GM08714 (cell line): ENCODE results near the gene C6orf89.

Source experiments
- H3K4me3 ChIP-seq: fragments of 200-500 bp; sonication (Bioruptor generic); 2 replicates; pipeline ENCODE4 v1.5.1; 2014; ENCODE audit warnings: mild to moderate bottlenecking, low read length, inconsistent platforms
- ZNF274 ChIP-seq: IDR thresholded peaks from 2 replicates; pipeline ENCODE4 v1.6.1; 2012; ENCODE audit warnings: mild to moderate bottlenecking, low read depth, low read length

The C6orf89 gene

DNA sequence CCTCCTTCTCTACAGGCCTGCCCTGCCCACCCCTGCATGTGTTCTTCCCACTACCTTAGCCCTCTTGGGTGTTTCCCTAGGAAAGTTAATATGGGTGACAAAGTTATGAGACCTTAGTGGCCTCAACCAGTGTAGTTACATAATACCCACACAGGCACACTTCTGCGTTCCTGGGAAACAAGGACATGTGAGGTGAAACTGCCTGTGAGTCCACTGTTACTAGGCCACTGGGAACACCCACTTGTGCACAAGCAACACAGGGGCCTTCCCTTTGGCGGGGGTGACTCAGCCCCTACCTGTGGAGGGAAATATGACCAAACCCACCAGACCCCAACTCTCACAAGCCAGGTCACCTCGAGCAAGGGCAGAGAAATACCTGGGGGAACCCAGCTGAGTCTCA is 81.5 kb downstream of the C6orf89 start:
- no peak overlapping the region for H3K4me3 ChIP-seq
- no peak for TF ChIP-seq ZNF274

DNA sequence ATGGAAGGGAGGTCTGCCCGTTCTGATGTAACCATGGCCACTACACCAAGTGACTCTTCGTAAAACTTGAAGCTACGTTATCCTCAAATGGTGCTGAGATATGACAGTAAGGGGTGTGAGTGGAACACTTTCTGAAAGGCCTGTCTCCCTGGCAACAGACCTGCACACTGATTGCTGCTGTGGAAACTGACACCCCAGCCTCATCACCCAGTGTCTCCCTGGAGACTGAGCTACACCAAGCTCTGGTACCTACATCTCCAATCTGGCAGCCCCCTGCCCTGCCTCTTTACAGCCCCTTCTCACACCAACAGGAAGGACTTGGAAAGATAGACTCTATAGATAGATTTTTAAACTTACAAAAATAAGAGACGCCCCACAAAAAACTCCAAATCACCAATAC is 82.0 kb downstream of the C6orf89 start:
- no peak for TF ChIP-seq ZNF274
- H3K4me3 ChIP-seq, result no peak overlapping the region

- H3K4me3 ChIP-seq, result no peak overlapping the region
- no peak for TF ChIP-seq ZNF274
Observed at GRCh38 chr6:36968266-36968977, 82.7 kb downstream of the C6orf89 start.

- no peak overlapping the region for H3K4me3 ChIP-seq
- TF ChIP-seq ZNF274, result no peak
Observed at GRCh38 chr6:36969240-36969691, 83.5 kb downstream of the C6orf89 start.

GRCh38 chr6:36969988-36970891 is 84.5 kb downstream of the C6orf89 start:
- no peak overlapping the region for H3K4me3 ChIP-seq
- TF ChIP-seq ZNF274, result no peak

DNA sequence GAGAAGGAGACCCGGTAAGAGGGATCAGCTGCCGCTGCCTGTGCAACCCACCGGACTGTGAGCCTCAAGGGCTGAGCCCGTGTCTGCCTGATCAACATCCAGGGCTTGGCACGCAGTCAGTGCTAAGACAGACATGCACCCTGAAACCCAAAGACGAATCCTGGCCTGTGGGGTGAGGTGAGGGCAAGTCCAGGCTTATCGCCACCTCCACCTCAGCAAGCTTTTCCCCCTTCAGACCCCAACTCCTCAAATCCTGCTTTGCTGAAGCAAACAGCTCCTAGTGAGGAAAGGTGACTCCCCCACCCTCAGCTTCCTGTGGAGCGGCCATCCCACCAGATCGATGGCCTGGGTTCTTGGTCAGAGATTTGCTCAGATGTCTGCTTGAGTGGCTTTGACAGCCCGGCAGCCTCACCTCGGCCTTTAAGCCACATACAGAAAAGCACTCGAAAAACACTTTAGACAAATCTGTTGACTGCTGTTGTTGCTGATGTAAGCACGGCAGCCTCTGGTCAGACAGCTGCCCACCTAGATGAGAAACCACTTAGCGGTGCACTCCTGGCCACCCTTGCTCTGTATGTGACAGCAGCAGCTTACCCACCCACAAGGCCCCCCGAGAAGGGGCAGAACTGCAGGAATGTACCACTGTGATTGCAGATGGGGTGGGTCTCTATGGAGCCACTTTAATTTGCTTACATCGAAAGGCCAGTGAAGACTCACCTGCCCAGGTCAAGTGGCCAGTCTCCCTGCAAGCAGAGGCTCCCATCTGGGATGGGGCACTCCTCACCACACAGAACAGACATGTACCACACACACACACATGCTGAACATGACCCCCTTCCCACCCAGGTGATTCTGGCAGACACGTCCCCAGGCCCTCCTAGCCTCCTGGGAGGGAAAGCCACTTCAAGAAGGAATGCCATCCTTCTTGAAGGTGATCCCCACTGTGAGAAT is 85.4 kb downstream of the C6orf89 start:
- no peak overlapping the region for H3K4me3 ChIP-seq
- no peak for TF ChIP-seq ZNF274

DNA sequence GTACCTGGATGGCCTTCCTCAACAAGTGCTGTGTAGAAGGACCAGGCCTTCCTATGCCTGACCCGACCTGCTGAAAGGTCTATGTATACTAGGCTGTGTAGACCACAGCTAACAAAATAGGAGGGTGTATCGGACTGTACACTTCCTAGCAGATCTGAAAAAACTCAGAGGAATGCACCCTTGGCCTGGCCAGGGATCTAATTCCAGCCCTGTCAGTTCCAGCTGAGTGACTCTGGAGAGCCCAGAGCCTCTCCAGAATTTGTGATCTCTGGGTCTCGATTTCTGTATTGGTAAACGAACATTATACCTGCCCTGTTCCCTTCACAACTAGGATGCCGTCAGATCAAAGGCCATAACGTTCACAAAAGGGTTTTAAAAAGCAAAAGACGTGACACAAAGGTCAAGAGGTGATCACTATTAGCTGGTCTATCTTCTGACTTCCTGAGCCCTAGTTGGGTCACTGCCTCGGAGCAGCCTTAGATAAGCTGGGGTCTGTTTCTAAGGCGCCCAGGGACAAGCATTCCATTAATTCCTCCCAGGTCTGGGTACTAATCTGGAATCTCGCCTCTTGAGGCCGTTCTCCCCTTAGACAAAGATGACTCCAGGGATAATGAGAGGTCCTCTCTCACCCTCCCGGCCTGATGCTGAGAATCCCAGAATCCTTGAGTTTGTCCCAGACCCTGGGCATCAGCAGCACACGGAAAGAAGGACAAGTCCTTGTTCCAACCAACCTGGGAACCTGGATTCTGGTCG is 86.3 kb downstream of the C6orf89 start:
- no peak overlapping the region for H3K4me3 ChIP-seq
- TF ChIP-seq ZNF274, result no peak

GRCh38 chr6:36973190-36973589 is 87.4 kb downstream of the C6orf89 start:
- no peak for TF ChIP-seq ZNF274
- no peak overlapping the region for H3K4me3 ChIP-seq

DNA sequence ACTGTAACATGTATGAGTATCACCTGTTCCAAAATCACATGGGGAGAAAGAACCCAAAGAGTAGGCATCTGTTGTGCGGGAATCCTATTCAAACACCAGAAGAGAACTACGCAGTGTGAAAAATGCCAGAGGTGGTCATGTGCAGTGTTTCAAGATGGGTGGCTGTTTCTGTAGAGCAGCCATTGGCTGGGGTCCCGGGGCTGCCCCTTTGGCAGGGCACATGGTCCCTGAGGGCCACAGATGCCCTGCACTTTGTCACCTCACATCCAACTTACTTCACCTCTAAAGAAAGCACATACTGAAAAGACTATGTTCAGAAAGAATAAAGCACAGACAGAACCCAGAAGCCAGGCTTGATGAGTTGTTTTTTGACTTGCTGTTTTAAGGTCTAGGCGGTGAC is 87.9 kb downstream of the C6orf89 start:
- TF ChIP-seq ZNF274, result no peak

DNA sequence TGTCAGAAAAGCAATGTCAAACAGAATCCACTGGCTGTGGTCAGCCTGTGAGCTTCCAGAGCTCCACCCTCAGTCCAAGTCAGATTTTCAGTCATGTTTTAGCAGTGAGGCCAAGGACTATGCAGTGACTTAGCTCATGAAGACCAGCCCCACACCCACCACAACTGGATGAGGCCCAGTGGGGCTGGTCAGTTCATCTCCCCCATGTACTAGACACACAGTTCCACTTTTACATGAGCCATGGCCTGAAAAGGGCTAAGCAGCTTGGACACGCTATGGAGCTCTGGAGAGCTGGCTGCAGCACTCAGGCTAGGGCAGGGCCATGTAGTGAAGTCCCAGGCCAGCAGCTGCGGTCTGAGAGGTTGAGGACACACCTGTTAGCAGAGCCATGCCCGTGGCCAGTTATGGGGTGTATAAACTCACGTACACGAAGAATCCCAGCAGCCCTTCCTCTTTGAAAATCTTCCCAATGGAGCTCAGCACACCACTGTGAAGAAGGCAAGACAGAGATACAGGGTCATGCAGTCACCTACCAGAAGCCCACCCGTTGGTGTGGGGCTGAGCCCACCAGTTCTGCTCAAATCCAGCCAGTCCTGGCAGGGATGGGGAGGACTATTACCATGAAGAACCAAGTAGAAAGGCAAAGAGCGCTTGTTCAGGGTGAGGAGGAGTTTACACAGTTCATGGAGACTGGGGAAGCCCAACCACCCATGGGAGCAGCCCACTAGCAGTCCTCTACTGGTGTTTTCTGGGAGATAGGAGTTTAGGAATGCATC is 89.7 kb downstream of the C6orf89 start:
- no peak for TF ChIP-seq ZNF274
- no peak overlapping the region for H3K4me3 ChIP-seq

More for the DNA sequence above, 87.9 kb downstream of the C6orf89 start:
- no peak overlapping the region for H3K4me3 ChIP-seq

DNA sequence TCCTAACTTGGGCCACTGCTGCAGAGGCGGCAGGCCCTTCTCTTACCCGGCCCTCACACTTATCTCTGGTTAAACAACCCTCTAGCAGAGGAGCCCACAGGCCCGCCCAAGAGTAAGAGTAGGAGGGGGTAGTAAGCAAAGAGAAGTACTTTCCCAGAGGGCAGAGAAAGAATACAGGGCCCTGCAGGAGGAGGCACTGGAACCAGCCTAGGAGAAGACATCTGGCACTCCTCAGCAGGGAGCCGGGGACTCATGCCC is 90.2 kb downstream of the C6orf89 start:
- TF ChIP-seq ZNF274, result no peak
- no peak overlapping the region for H3K4me3 ChIP-seq

DNA sequence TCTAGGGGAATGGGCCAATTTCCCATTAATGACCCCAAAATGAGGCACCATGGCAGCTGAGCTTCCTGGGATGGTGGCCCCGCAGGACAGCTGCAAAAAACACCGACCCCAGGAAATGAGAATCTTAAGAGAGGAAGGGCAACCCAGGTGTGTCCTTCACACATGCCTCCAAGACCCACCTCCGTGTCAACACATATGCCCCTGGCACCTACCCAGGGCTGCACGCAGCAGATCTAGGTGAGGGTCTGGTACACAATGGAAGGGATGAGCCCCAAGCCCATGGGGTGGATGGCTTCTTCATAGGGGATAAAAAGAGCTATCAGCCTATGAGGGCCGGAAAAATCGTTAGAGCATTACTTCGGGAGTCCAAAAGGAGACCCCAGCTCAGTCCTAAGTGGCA is 90.8 kb downstream of the C6orf89 start:
- no peak for TF ChIP-seq ZNF274

GRCh38 chr6:36976931-36977330 is 91.2 kb downstream of the C6orf89 start:
- TF ChIP-seq ZNF274, result no peak
- no peak overlapping the region for H3K4me3 ChIP-seq

More for the DNA sequence above, 90.8 kb downstream of the C6orf89 start:
- no peak overlapping the region for H3K4me3 ChIP-seq

- no peak for TF ChIP-seq ZNF274
Observed at GRCh38 chr6:36977470-36977941, 91.8 kb downstream of the C6orf89 start.

More at GRCh38 chr6:36977470-36977941, 91.8 kb downstream of the C6orf89 start:
- H3K4me3 ChIP-seq, result no peak overlapping the region
